WTC11 (cell line): ENCODE measurements around the gene SCAF8. TPM values are rescaled to one million over a fixed set of nuclear protein-coding genes. Genes with fewer than 3 reads are reported as not detected.
A peak's percentile ranks its signal among the peaks of the same experiment; 100 is the strongest.

Experiments used
- ATAC-seq: fragments of 200-7000 bp; cut with Tn5 transposase; 2 replicates; pipeline ENCODE4 v1.10.0; 2021; ENCODE audit warnings: mild to moderate bottlenecking, moderate library complexity
- CTCF ChIA-PET: fragments of 300-600 bp; sonication (Branson Sonifier 250); formaldehyde crosslinking; loops from one replicate; lab custom pipeline; 2021; ENCODE audit warnings: antibody characterized with exemption; lab: Charles Lee
- POLR2A ChIA-PET: fragments of 350-600 bp; sonication (Branson Sonifier 250); formaldehyde crosslinking; loops from one replicate; lab custom pipeline; 2021; ENCODE audit warnings: antibody characterized with exemption; lab: Charles Lee
- DNase-seq: peaks from one replicate; pipeline ENCODE4 v3.0.0; 2021; ENCODE audit warnings: low spot score
- H3K27ac Mint-ChIP-seq: 2 replicates; pipeline ENCODE4 v1.8.0; 2021; ENCODE audit warnings: mixed read lengths
- H3K27me3 Mint-ChIP-seq: 2 replicates; pipeline ENCODE4 v1.8.0; 2021; ENCODE audit warnings: low read depth, mild to moderate bottlenecking, moderate library complexity, mixed read lengths
- H3K36me3 Mint-ChIP-seq: 2 replicates; pipeline ENCODE4 v1.8.0; 2021; ENCODE audit warnings: mixed read lengths
- H3K4me1 Mint-ChIP-seq: 2 replicates; pipeline ENCODE4 v1.8.0; 2022; ENCODE audit warnings: mixed read lengths
- H3K4me3 Mint-ChIP-seq: 2 replicates; pipeline ENCODE4 v1.8.0; 2021; ENCODE audit warnings: mild to moderate bottlenecking, moderate library complexity, mixed read lengths
- H3K9me3 Mint-ChIP-seq: 2 replicates; pipeline ENCODE4 v1.8.0; 2021; ENCODE audit warnings: mixed read lengths
- ELF4 ChIP-seq: sonication (generic); formaldehyde crosslinking; IDR thresholded peaks from 2 replicates; pipeline ENCODE4 v1.8.1; 2022; ENCODE audit warnings: low read depth, mild to moderate bottlenecking, moderate library complexity, missing genetic modification reagents
- EMX1 ChIP-seq: fragments of 250-450 bp; sonication (Bioruptor Pico); IDR thresholded peaks from 2 replicates; pipeline ENCODE4 v1.8.0; 2021; ENCODE audit warnings: mild to moderate bottlenecking
- FOXK1 ChIP-seq: sonication (generic); formaldehyde crosslinking; IDR thresholded peaks from 2 replicates; pipeline ENCODE4 v1.8.0; 2022; ENCODE audit warnings: mild to moderate bottlenecking, moderate library complexity, missing genetic modification reagents
- FOXP1 ChIP-seq: sonication (generic); formaldehyde crosslinking; IDR thresholded peaks from 2 replicates; pipeline ENCODE4 v1.8.0; 2022; ENCODE audit warnings: missing genetic modification reagents, mild to moderate bottlenecking, moderate library complexity, borderline replicate concordance
- GRHL2 ChIP-seq: fragments of 250-450 bp; sonication (Bioruptor Pico); IDR thresholded peaks from 2 replicates; pipeline ENCODE4 v1.8.0; 2022; ENCODE audit warnings: mild to moderate bottlenecking, moderate library complexity; ENCODE audit not compliant: insufficient replicate concordance, severe bottlenecking
- KAT7 ChIP-seq: sonication (generic); formaldehyde crosslinking; IDR thresholded peaks from 2 replicates; pipeline ENCODE4 v1.8.1; 2023; ENCODE audit warnings: missing genetic modification reagents, mild to moderate bottlenecking, borderline replicate concordance
- MXD4 ChIP-seq: fragments of 250-450 bp; sonication (Bioruptor Pico); IDR thresholded peaks from 2 replicates; pipeline ENCODE4 v1.8.0; 2021; ENCODE audit warnings: mild to moderate bottlenecking, moderate library complexity, borderline replicate concordance
- MYBL2 ChIP-seq: sonication (generic); formaldehyde crosslinking; IDR thresholded peaks from 2 replicates; pipeline ENCODE4 v1.8.1; 2023; ENCODE audit warnings: mild to moderate bottlenecking, moderate library complexity, missing genetic modification reagents
- NR2C2 ChIP-seq: sonication (generic); formaldehyde crosslinking; IDR thresholded peaks from 2 replicates; pipeline ENCODE4 v1.8.0; 2022; ENCODE audit warnings: mild to moderate bottlenecking, missing genetic modification reagents
- PRRX2 ChIP-seq: fragments of 250-450 bp; sonication (Bioruptor Pico); IDR thresholded peaks from 2 replicates; pipeline ENCODE4 v1.8.0; 2021; ENCODE audit warnings: mild to moderate bottlenecking
- SMAD3 ChIP-seq: sonication (generic); formaldehyde crosslinking; IDR thresholded peaks from 2 replicates; pipeline ENCODE4 v1.8.0; 2022; ENCODE audit warnings: missing genetic modification reagents, mild to moderate bottlenecking, borderline replicate concordance
- SP1 ChIP-seq: sonication (generic); formaldehyde crosslinking; conservative IDR thresholded peaks from 2 replicates; pipeline ENCODE4 v1.8.1; 2022; ENCODE audit warnings: missing genetic modification reagents
- TCF7 ChIP-seq: sonication (generic); formaldehyde crosslinking; IDR thresholded peaks from 2 replicates; pipeline ENCODE4 v1.8.0; 2022; ENCODE audit warnings: mild to moderate bottlenecking, low read depth, missing genetic modification reagents, moderate library complexity
- TEAD4 ChIP-seq: sonication (generic); formaldehyde crosslinking; IDR thresholded peaks from 2 replicates; pipeline ENCODE4 v1.8.0; 2022; ENCODE audit warnings: mild to moderate bottlenecking, missing genetic modification reagents
- ZBTB21 ChIP-seq: sonication (generic); formaldehyde crosslinking; IDR thresholded peaks from 2 replicates; pipeline ENCODE4 v1.8.1; 2023; ENCODE audit warnings: mild to moderate bottlenecking, missing genetic modification reagents, borderline replicate concordance
- ZNF317 ChIP-seq: sonication (generic); formaldehyde crosslinking; IDR thresholded peaks from 2 replicates; pipeline ENCODE4 v1.8.1; 2023; ENCODE audit warnings: low read depth, mild to moderate bottlenecking, moderate library complexity, missing genetic modification reagents, borderline replicate concordance
- ZNF416 ChIP-seq: fragments of 250-450 bp; sonication (Bioruptor Pico); IDR thresholded peaks from 2 replicates; pipeline ENCODE4 v1.9.0; 2021; ENCODE audit warnings: mild to moderate bottlenecking, inconsistent platforms
- total RNA-seq: library from RNA; stranded (reverse); gene quantifications from 3 replicates; pipeline ENCODE4 v1.2.3, GENCODE V29; 2021
- TF ChIP-seq, protein P1 (sequence below): sonication (generic); formaldehyde crosslinking; IDR thresholded peaks from 2 replicates; pipeline ENCODE4 v1.8.0; 2022; ENCODE audit warnings: mild to moderate bottlenecking, missing genetic modification reagents
- TF ChIP-seq, protein P2 (sequence below): sonication (generic); formaldehyde crosslinking; IDR thresholded peaks from 2 replicates; pipeline ENCODE4 v1.8.1; 2023; ENCODE audit warnings: mild to moderate bottlenecking, missing genetic modification reagents
- TF ChIP-seq, protein P3 (sequence below): sonication (generic); formaldehyde crosslinking; IDR thresholded peaks from 2 replicates; pipeline ENCODE4 v1.8.1; 2022; ENCODE audit warnings: low read depth, missing genetic modification reagents, borderline replicate concordance
- TF ChIP-seq, protein P4 (sequence below): sonication (generic); formaldehyde crosslinking; conservative IDR thresholded peaks from 2 replicates; pipeline ENCODE4 v1.8.1; 2023; ENCODE audit warnings: mild to moderate bottlenecking, low read depth, missing genetic modification reagents, moderate library complexity
- TF ChIP-seq, protein P5 (sequence below): fragments of 250-450 bp; sonication (Bioruptor Pico); IDR thresholded peaks from 2 replicates; pipeline ENCODE4 v1.8.0; 2021; ENCODE audit warnings: mild to moderate bottlenecking

SCAF8 gene
- total RNA-seq, 1 experiment from 2014 or later: 40.7 TPM

DNA sequence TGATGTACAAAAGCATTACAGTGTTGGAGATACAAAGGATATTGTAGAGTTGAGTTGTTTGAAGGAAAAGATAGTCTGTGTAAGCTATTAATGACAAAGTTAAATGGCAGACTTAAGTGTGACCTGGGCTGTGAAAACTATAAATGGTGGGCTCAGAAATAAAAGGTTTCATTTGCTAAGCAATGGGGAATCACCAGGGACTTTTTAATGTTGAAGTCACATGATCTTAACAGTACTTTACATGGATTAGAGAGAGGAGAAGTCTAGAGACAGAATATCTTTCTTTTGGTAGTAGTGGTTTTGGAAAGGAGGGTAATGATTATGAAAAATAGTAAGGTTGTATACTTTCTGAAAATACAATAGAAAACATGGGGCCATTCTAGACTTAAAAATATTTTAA lies 67.1 kb downstream of the SCAF8 start (continued):
- TF ChIP-seq, protein P1, sequence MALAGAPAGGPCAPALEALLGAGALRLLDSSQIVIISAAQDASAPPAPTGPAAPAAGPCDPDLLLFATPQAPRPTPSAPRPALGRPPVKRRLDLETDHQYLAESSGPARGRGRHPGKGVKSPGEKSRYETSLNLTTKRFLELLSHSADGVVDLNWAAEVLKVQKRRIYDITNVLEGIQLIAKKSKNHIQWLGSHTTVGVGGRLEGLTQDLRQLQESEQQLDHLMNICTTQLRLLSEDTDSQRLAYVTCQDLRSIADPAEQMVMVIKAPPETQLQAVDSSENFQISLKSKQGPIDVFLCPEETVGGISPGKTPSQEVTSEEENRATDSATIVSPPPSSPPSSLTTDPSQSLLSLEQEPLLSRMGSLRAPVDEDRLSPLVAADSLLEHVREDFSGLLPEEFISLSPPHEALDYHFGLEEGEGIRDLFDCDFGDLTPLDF: no peak
- TF ChIP-seq MYBL2 (CRISPR knock-in tag): no peak
- TF ChIP-seq, all 79 proteins: peak for 0

DNA sequence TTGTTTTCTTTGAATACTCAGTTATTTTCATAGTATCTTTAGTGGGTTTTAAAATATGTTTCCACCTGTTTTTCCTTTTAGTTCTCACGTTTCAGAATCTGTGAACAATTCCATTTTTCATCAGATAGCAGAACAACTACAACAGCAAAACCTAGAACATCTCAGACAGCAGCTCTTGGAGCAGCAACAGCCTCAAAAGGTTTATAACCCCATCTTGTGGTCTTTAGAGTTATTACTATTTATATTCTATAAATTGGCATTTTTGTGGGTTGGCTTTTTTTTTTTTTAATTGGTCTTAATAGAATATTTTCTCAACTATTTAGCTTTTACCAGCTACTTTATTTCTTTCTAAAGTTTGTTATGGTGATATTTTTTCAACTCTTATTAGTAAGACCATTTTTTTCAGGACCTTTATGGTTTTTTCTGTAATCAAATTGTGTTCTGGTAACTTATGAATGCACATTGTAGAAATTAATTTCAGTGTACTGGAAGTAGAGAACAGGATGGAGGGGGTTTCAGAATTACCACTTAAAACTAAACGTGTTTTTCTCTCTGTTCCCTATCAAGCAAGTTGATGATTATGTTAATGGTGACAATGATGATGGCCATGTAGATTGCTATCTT lies 72.2 kb downstream of the SCAF8 start:
- ChIA-PET POLR2A (interaction anchor here (0.9 kb wide), 1 partner anchor 73 kb away, joined by 3 read pairs; no protein-coding TSS in a partner anchor), CTCF (interaction anchor here (0.6 to 4.1 kb wide), 4 partner anchors 32 to 130 kb away, joined by 3 to 25 read pairs (median 4); no protein-coding TSS in a partner anchor)
- Mint-ChIP-seq H3K4me3 (no peak overlapping the region), H3K36me3 (peaks cover 51% of the 10 kb centered on the region), H3K4me1 (no peaks in the 10 kb centered on the region), H3K27me3 (no peaks in the 10 kb centered on the region), H3K27ac (no peak overlapping the region), H3K9me3 (no peaks in the 10 kb centered on the region)
- ATAC-seq (peak; percentile 26; the same call in 1 of the 2 replicates), DNase-seq (no peak)
- TF ChIP-seq MXD4: no peak
- TF ChIP-seq, protein P2, sequence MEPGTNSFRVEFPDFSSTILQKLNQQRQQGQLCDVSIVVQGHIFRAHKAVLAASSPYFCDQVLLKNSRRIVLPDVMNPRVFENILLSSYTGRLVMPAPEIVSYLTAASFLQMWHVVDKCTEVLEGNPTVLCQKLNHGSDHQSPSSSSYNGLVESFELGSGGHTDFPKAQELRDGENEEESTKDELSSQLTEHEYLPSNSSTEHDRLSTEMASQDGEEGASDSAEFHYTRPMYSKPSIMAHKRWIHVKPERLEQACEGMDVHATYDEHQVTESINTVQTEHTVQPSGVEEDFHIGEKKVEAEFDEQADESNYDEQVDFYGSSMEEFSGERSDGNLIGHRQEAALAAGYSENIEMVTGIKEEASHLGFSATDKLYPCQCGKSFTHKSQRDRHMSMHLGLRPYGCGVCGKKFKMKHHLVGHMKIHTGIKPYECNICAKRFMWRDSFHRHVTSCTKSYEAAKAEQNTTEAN (CRISPR knock-in tag): no peak
- TF ChIP-seq SMAD3 (CRISPR knock-in tag): no peak
- TF ChIP-seq SP1 (CRISPR knock-in tag): no peak

DNA sequence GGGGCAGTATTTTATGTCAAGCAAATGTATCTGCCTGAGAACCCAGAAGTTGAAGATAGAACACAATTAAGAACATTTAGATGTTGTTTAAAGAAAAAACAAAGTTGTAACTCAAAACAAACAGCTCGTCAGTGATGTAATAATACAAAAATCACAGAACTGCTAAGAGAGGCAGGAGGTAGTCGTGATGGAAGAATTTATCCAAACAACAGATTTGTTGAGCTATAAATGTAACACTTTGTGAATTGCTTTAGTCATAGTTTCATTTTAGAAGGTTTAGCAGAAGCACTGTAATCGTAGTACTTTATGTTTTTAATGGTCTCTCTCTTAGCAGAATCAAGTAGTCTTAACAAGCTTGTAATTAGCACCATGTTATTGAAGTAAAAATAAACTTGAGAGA lies 73.6 kb downstream of the SCAF8 start:
- H3K27ac Mint-ChIP-seq: no peak overlapping the region
- peaks cover 64% of the 10 kb centered on the region for H3K36me3 Mint-ChIP-seq
- H3K27me3 Mint-ChIP-seq: no peaks in the 10 kb centered on the region
- CTCF ChIA-PET: interaction anchor here (1.6 to 4.1 kb wide), 2 partner anchors 80 to 131 kb away, joined by 3 to 25 read pairs; no protein-coding TSS in a partner anchor
- POLR2A ChIA-PET: no interaction called here
- H3K9me3 Mint-ChIP-seq: no peaks in the 10 kb centered on the region
- H3K4me3 Mint-ChIP-seq: no peak overlapping the region
- DNase-seq (no peak), ATAC-seq (no peak)
- H3K4me1 Mint-ChIP-seq: no peaks in the 10 kb centered on the region
- TF ChIP-seq MYBL2 (CRISPR knock-in tag) (no peak), TEAD4 (CRISPR knock-in tag) (no peak), PRRX2 (CRISPR knock-in tag) (no peak), ELF4 (CRISPR knock-in tag) (no peak), FOXK1 (CRISPR knock-in tag) (no peak), ZNF317 (no peak), TCF7 (no peak), NR2C2 (no peak), EMX1 (CRISPR knock-in tag) (no peak), ZNF416 (CRISPR knock-in tag) (no peak), KAT7 (CRISPR knock-in tag) (no peak), FOXP1 (no peak), GRHL2 (CRISPR knock-in tag) (no peak), ZBTB21 (CRISPR knock-in tag) (no peak), SMAD3 (CRISPR knock-in tag) (no peak)
- TF ChIP-seq, protein P3, sequence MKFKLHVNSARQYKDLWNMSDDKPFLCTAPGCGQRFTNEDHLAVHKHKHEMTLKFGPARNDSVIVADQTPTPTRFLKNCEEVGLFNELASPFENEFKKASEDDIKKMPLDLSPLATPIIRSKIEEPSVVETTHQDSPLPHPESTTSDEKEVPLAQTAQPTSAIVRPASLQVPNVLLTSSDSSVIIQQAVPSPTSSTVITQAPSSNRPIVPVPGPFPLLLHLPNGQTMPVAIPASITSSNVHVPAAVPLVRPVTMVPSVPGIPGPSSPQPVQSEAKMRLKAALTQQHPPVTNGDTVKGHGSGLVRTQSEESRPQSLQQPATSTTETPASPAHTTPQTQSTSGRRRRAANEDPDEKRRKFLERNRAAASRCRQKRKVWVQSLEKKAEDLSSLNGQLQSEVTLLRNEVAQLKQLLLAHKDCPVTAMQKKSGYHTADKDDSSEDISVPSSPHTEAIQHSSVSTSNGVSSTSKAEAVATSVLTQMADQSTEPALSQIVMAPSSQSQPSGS (CRISPR knock-in tag): no peak
- TF ChIP-seq, protein P4, sequence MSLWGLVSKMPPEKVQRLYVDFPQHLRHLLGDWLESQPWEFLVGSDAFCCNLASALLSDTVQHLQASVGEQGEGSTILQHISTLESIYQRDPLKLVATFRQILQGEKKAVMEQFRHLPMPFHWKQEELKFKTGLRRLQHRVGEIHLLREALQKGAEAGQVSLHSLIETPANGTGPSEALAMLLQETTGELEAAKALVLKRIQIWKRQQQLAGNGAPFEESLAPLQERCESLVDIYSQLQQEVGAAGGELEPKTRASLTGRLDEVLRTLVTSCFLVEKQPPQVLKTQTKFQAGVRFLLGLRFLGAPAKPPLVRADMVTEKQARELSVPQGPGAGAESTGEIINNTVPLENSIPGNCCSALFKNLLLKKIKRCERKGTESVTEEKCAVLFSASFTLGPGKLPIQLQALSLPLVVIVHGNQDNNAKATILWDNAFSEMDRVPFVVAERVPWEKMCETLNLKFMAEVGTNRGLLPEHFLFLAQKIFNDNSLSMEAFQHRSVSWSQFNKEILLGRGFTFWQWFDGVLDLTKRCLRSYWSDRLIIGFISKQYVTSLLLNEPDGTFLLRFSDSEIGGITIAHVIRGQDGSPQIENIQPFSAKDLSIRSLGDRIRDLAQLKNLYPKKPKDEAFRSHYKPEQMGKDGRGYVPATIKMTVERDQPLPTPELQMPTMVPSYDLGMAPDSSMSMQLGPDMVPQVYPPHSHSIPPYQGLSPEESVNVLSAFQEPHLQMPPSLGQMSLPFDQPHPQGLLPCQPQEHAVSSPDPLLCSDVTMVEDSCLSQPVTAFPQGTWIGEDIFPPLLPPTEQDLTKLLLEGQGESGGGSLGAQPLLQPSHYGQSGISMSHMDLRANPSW (CRISPR knock-in tag): no peak
- TF ChIP-seq, protein P5, sequence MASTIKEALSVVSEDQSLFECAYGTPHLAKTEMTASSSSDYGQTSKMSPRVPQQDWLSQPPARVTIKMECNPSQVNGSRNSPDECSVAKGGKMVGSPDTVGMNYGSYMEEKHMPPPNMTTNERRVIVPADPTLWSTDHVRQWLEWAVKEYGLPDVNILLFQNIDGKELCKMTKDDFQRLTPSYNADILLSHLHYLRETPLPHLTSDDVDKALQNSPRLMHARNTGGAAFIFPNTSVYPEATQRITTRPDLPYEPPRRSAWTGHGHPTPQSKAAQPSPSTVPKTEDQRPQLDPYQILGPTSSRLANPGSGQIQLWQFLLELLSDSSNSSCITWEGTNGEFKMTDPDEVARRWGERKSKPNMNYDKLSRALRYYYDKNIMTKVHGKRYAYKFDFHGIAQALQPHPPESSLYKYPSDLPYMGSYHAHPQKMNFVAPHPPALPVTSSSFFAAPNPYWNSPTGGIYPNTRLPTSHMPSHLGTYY (CRISPR knock-in tag): no peak
